WTC11 (cell line): ENCODE measurements around the gene MYO1F. TPM values are rescaled to one million over a fixed set of nuclear protein-coding genes. Genes with fewer than 3 reads are reported as not detected.

Experiments used
- ATAC-seq: fragments of 200-7000 bp; cut with Tn5 transposase; 2 replicates; pipeline ENCODE4 v1.10.0; 2021; ENCODE audit warnings: mild to moderate bottlenecking, moderate library complexity
- CTCF ChIA-PET: fragments of 300-600 bp; sonication (Branson Sonifier 250); formaldehyde crosslinking; loops from one replicate; lab custom pipeline; 2021; ENCODE audit warnings: antibody characterized with exemption; lab: Charles Lee
- POLR2A ChIA-PET: fragments of 350-600 bp; sonication (Branson Sonifier 250); formaldehyde crosslinking; loops from one replicate; lab custom pipeline; 2021; ENCODE audit warnings: antibody characterized with exemption; lab: Charles Lee
- DNase-seq: peaks from one replicate; pipeline ENCODE4 v3.0.0; 2021; ENCODE audit warnings: low spot score
- H3K27ac Mint-ChIP-seq: 2 replicates; pipeline ENCODE4 v1.8.0; 2021; ENCODE audit warnings: mixed read lengths
- H3K27me3 Mint-ChIP-seq: 2 replicates; pipeline ENCODE4 v1.8.0; 2021; ENCODE audit warnings: low read depth, mild to moderate bottlenecking, moderate library complexity, mixed read lengths
- H3K36me3 Mint-ChIP-seq: 2 replicates; pipeline ENCODE4 v1.8.0; 2021; ENCODE audit warnings: mixed read lengths
- H3K4me1 Mint-ChIP-seq: 2 replicates; pipeline ENCODE4 v1.8.0; 2022; ENCODE audit warnings: mixed read lengths
- H3K4me3 Mint-ChIP-seq: 2 replicates; pipeline ENCODE4 v1.8.0; 2021; ENCODE audit warnings: mild to moderate bottlenecking, moderate library complexity, mixed read lengths
- H3K9me3 Mint-ChIP-seq: 2 replicates; pipeline ENCODE4 v1.8.0; 2021; ENCODE audit warnings: mixed read lengths
- ATF1 ChIP-seq: sonication (generic); formaldehyde crosslinking; IDR thresholded peaks from 2 replicates; pipeline ENCODE4 v1.8.1; 2023; ENCODE audit warnings: mild to moderate bottlenecking, moderate library complexity, missing genetic modification reagents
- ATF3 ChIP-seq: sonication (generic); formaldehyde crosslinking; conservative IDR thresholded peaks from 2 replicates; pipeline ENCODE4 v1.8.1; 2022; ENCODE audit warnings: mild to moderate bottlenecking, missing genetic modification reagents
- FOXJ3 ChIP-seq: sonication (generic); formaldehyde crosslinking; IDR thresholded peaks from 2 replicates; pipeline ENCODE4 v1.9.0; 2021; ENCODE audit warnings: missing genetic modification reagents, mild to moderate bottlenecking, borderline replicate concordance
- FOXP1 ChIP-seq: sonication (generic); formaldehyde crosslinking; IDR thresholded peaks from 2 replicates; pipeline ENCODE4 v1.8.0; 2022; ENCODE audit warnings: missing genetic modification reagents, mild to moderate bottlenecking, moderate library complexity, borderline replicate concordance
- GABPB1 ChIP-seq: sonication (generic); formaldehyde crosslinking; IDR thresholded peaks from 2 replicates; pipeline ENCODE4 v1.8.1; 2023; ENCODE audit warnings: mild to moderate bottlenecking, missing genetic modification reagents
- GRHL2 ChIP-seq: fragments of 250-450 bp; sonication (Bioruptor Pico); IDR thresholded peaks from 2 replicates; pipeline ENCODE4 v1.8.0; 2022; ENCODE audit warnings: mild to moderate bottlenecking, moderate library complexity; ENCODE audit not compliant: insufficient replicate concordance, severe bottlenecking
- HMGA2 ChIP-seq: fragments of 250-450 bp; sonication (Bioruptor Pico); IDR thresholded peaks from 2 replicates; pipeline ENCODE4 v1.4.0; 2021; ENCODE audit warnings: mild to moderate bottlenecking, moderate library complexity
- JUN ChIP-seq: sonication (generic); formaldehyde crosslinking; IDR thresholded peaks from 2 replicates; pipeline ENCODE4 v1.8.0; 2023; ENCODE audit warnings: mild to moderate bottlenecking, missing genetic modification reagents
- MXD4 ChIP-seq: fragments of 250-450 bp; sonication (Bioruptor Pico); IDR thresholded peaks from 2 replicates; pipeline ENCODE4 v1.8.0; 2021; ENCODE audit warnings: mild to moderate bottlenecking, moderate library complexity, borderline replicate concordance
- NFATC4 ChIP-seq: fragments of 250-450 bp; sonication (Bioruptor Pico); IDR thresholded peaks from 2 replicates; pipeline ENCODE4 v1.9.0; 2021; ENCODE audit warnings: mild to moderate bottlenecking
- NR2C2 ChIP-seq: sonication (generic); formaldehyde crosslinking; IDR thresholded peaks from 2 replicates; pipeline ENCODE4 v1.8.0; 2022; ENCODE audit warnings: mild to moderate bottlenecking, missing genetic modification reagents
- NR3C1 ChIP-seq: sonication (generic); formaldehyde crosslinking; conservative IDR thresholded peaks from 2 replicates; pipeline ENCODE4 v1.8.1; 2023; ENCODE audit warnings: low read depth, mild to moderate bottlenecking, missing genetic modification reagents
- RELA ChIP-seq: sonication (generic); formaldehyde crosslinking; IDR thresholded peaks from 2 replicates; pipeline ENCODE4 v1.8.1; 2022; ENCODE audit warnings: missing genetic modification reagents, mild to moderate bottlenecking, borderline replicate concordance
- SOX15 ChIP-seq: fragments of 250-450 bp; sonication (Bioruptor Pico); IDR thresholded peaks from 2 replicates; pipeline ENCODE4 v1.9.0; 2021; ENCODE audit warnings: mild to moderate bottlenecking
- SP1 ChIP-seq: sonication (generic); formaldehyde crosslinking; conservative IDR thresholded peaks from 2 replicates; pipeline ENCODE4 v1.8.1; 2022; ENCODE audit warnings: missing genetic modification reagents
- TEAD1 ChIP-seq: sonication (generic); formaldehyde crosslinking; IDR thresholded peaks from 2 replicates; pipeline ENCODE4 v1.8.0; 2022; ENCODE audit warnings: mild to moderate bottlenecking, missing genetic modification reagents
- ZBTB21 ChIP-seq: sonication (generic); formaldehyde crosslinking; IDR thresholded peaks from 2 replicates; pipeline ENCODE4 v1.8.1; 2023; ENCODE audit warnings: mild to moderate bottlenecking, missing genetic modification reagents, borderline replicate concordance
- ZMAT4 ChIP-seq: fragments of 250-450 bp; sonication (Bioruptor Pico); IDR thresholded peaks from 2 replicates; pipeline ENCODE4 v1.9.0; 2021; ENCODE audit warnings: mild to moderate bottlenecking
- ZNF219 ChIP-seq: sonication (generic); formaldehyde crosslinking; IDR thresholded peaks from 2 replicates; pipeline ENCODE4 v1.8.0; 2023; ENCODE audit warnings: missing genetic modification reagents, mild to moderate bottlenecking, borderline replicate concordance
- ZNF423 ChIP-seq: fragments of 250-450 bp; sonication (Bioruptor Pico); IDR thresholded peaks from 2 replicates; pipeline ENCODE4 v2.1.2; 2022; ENCODE audit warnings: mild to moderate bottlenecking, moderate library complexity
- ZNF425 ChIP-seq: fragments of 250-450 bp; sonication (Bioruptor Pico); conservative IDR thresholded peaks from 2 replicates; pipeline ENCODE4 v1.9.0; 2021; ENCODE audit warnings: mild to moderate bottlenecking
- ZNF671 ChIP-seq: fragments of 250-450 bp; sonication (Bioruptor Pico); IDR thresholded peaks from 2 replicates; pipeline ENCODE4 v1.8.0; 2021; ENCODE audit warnings: mild to moderate bottlenecking
- total RNA-seq: library from RNA; stranded (reverse); gene quantifications from 3 replicates; pipeline ENCODE4 v1.2.3, GENCODE V29; 2021
- TF ChIP-seq, protein P1 (sequence below): sonication (generic); formaldehyde crosslinking; IDR thresholded peaks from 2 replicates; pipeline ENCODE4 v1.8.1; 2022; ENCODE audit warnings: low read depth, missing genetic modification reagents, borderline replicate concordance
- TF ChIP-seq, protein P2 (sequence below): sonication (generic); formaldehyde crosslinking; IDR thresholded peaks from 2 replicates; pipeline ENCODE4 v1.8.0; 2022; ENCODE audit warnings: missing genetic modification reagents

Gene MYO1F
- total RNA-seq, 1 experiment from 2014 or later, result 2.8 TPM

GRCh38 chr19:8552810-8553209 is 24.4 kb downstream of the MYO1F start (continued):
- TF ChIP-seq ZBTB21, result 0 out of 2 replicates have a peak, but pooled peaks have one; percentile 30
- peak; percentile 60; the same call in 1 of the 2 replicates for TF ChIP-seq ZNF423 (CRISPR knock-in tag)
- 0 out of 2 replicates have a peak, but pooled peaks have one; percentile 41 for TF ChIP-seq ZNF425 (CRISPR knock-in tag)
- TF ChIP-seq FOXJ3 (CRISPR knock-in tag), result no peak
- TF ChIP-seq, protein P1, sequence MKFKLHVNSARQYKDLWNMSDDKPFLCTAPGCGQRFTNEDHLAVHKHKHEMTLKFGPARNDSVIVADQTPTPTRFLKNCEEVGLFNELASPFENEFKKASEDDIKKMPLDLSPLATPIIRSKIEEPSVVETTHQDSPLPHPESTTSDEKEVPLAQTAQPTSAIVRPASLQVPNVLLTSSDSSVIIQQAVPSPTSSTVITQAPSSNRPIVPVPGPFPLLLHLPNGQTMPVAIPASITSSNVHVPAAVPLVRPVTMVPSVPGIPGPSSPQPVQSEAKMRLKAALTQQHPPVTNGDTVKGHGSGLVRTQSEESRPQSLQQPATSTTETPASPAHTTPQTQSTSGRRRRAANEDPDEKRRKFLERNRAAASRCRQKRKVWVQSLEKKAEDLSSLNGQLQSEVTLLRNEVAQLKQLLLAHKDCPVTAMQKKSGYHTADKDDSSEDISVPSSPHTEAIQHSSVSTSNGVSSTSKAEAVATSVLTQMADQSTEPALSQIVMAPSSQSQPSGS, result no peak
- TF ChIP-seq SOX15 (CRISPR knock-in tag), result no peak
- no peak for TF ChIP-seq JUN
- TF ChIP-seq ATF3 (CRISPR knock-in tag), result no peak
- no peak for TF ChIP-seq ATF1 (CRISPR knock-in tag)
- no peak for TF ChIP-seq RELA
- 0 out of 2 replicates have a peak, but pooled peaks have one; percentile 33 for TF ChIP-seq NFATC4 (CRISPR knock-in tag)
- 0 out of 2 replicates have a peak, but pooled peaks have one; percentile 43 for TF ChIP-seq SP1 (CRISPR knock-in tag)
- no peak for TF ChIP-seq NR3C1 (CRISPR knock-in tag)
- no peak for TF ChIP-seq GRHL2 (CRISPR knock-in tag)

- Mint-ChIP-seq H3K27ac (no peak overlapping the region), H3K4me1 (peaks cover 4% of the 10 kb centered on the region; the same call in 1 of the 2 replicates), H3K36me3 (peaks cover 14% of the 10 kb centered on the region), H3K27me3 (peaks cover 4% of the 10 kb centered on the region; the same call in 1 of the 2 replicates), H3K9me3 (peaks cover 3% of the 10 kb centered on the region; the same call in 1 of the 2 replicates), H3K4me3 (no peak overlapping the region)
- ATAC-seq (no peak), DNase-seq (no peak)
- TF ChIP-seq GABPB1 (CRISPR knock-in tag), result no peak
- no peak for TF ChIP-seq SP1 (CRISPR knock-in tag)
- no peak for TF ChIP-seq RELA
- no peak for TF ChIP-seq ZNF671
- TF ChIP-seq NFATC4 (CRISPR knock-in tag), result no peak
- no peak for TF ChIP-seq HMGA2
- TF ChIP-seq TEAD1 (CRISPR knock-in tag), result no peak
- no peak for TF ChIP-seq ZNF219
- no peak for TF ChIP-seq FOXP1 (CRISPR knock-in tag)
- TF ChIP-seq ATF1 (CRISPR knock-in tag), result no peak
- TF ChIP-seq ZMAT4 (CRISPR knock-in tag), result no peak
- TF ChIP-seq NR2C2, result no peak
- no peak for TF ChIP-seq MXD4
- TF ChIP-seq, protein P2, sequence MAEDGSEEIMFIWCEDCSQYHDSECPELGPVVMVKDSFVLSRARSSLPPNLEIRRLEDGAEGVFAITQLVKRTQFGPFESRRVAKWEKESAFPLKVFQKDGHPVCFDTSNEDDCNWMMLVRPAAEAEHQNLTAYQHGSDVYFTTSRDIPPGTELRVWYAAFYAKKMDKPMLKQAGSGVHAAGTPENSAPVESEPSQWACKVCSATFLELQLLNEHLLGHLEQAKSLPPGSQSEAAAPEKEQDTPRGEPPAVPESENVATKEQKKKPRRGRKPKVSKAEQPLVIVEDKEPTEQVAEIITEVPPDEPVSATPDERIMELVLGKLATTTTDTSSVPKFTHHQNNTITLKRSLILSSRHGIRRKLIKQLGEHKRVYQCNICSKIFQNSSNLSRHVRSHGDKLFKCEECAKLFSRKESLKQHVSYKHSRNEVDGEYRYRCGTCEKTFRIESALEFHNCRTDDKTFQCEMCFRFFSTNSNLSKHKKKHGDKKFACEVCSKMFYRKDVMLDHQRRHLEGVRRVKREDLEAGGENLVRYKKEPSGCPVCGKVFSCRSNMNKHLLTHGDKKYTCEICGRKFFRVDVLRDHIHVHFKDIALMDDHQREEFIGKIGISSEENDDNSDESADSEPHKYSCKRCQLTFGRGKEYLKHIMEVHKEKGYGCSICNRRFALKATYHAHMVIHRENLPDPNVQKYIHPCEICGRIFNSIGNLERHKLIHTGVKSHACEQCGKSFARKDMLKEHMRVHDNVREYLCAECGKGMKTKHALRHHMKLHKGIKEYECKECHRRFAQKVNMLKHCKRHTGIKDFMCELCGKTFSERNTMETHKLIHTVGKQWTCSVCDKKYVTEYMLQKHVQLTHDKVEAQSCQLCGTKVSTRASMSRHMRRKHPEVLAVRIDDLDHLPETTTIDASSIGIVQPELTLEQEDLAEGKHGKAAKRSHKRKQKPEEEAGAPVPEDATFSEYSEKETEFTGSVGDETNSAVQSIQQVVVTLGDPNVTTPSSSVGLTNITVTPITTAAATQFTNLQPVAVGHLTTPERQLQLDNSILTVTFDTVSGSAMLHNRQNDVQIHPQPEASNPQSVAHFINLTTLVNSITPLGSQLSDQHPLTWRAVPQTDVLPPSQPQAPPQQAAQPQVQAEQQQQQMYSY (CRISPR knock-in tag), result no peak
- ChIA-PET POLR2A (no interaction called here), CTCF (interaction anchor here (1.0 to 1.3 kb wide), 2 partner anchors 28 to 56 kb away, joined by 3 to 4 read pairs; no protein-coding TSS in a partner anchor)
Measured at GRCh38 chr19:8550070-8550469, 27.2 kb downstream of the MYO1F start.
